Duodenal mucosa (tissue), 2 donors: ENCODE data around the gene RAB12.
"Not testable (repeated sequence)": the region's sequence is repeated elsewhere in the genome, so short reads cannot be mapped to it uniquely, and the experiment has no call there.

Source experiments
- H3K27ac ChIP-seq: one replicate; pipeline ENCODE4 v1.7.0; 2013; ENCODE audit warnings: low read depth, low read length
- H3K27me3 ChIP-seq, 2 donors: one replicate each; pipeline ENCODE4 v1.7.0; 2013; ENCODE audit warnings: low read length in 2 of 2, control low read depth in 1 of 2; ENCODE audit not compliant: insufficient read depth in 2 of 2, control insufficient read depth in 1 of 2
- H3K36me3 ChIP-seq, 2 donors: one replicate each; pipeline ENCODE4 v1.7.0; 2013; ENCODE audit warnings: low read length in 2 of 2, control low read depth in 1 of 2; ENCODE audit not compliant: insufficient read depth in 2 of 2, control insufficient read depth in 1 of 2
- H3K4me1 ChIP-seq, 2 donors: one replicate each; pipeline ENCODE4 v1.7.0; 2013; ENCODE audit warnings: low read length in 2 of 2, control low read depth in 1 of 2; ENCODE audit not compliant: insufficient read depth in 2 of 2, control insufficient read depth in 1 of 2
- H3K4me3 ChIP-seq, 2 donors: one replicate each; pipeline ENCODE4 v1.7.0; 2013; ENCODE audit warnings: low read length in 2 of 2, low read depth in 1 of 2
- H3K9ac ChIP-seq, 2 donors: one replicate each; pipeline ENCODE4 v1.7.0; 2013; ENCODE audit warnings: low read length in 2 of 2, low read depth in 1 of 2
- H3K9me3 ChIP-seq, 2 donors: one replicate each; pipeline ENCODE4 v1.7.0; 2013; ENCODE audit warnings: low read length in 2 of 2, control low read depth in 1 of 2; ENCODE audit not compliant: control insufficient read depth in 1 of 2

The RAB12 gene

DNA sequence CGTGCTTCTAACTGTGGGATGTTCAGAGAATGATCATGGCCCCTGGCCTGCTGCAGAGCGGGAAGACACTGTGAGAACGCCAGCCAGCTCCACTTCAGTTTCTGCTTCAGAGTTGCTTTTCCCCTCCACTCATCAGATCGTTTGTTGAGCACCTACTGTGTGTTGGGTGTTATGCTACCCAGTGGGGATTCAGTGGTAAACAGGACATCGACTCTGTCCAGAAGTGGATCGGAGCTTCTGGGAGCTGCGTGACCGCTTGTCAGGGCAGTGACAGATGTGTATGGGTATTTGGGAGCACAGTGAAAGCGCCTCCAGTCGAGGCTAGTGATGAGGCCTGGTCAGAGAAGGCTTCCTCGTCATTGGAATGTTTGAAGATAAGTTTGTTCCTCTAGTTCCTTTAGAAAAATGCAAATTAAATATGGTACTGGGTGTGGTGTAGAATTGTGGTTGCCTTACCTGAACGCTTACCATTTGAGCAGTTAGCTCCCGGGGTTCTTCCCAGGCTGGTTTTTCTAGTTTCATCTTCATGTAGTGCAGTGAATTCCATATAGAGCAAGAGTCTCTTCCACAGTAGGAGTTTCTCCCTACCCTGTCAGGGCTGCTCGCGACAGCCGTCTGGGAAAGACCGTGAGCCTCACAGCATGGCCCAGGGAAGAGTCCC is 2.8 kb downstream of the RAB12 start:
- Histone ChIP-seq H3K27ac (no peak overlapping the region), H3K36me3 (peaks cover 0 to 11% of the 10 kb centered on the region in 2 donors), H3K4me3 (peak overlapping the region in 1 of 2 donors; percentile 53), H3K4me1 (peaks cover 24 to 38% of the 10 kb centered on the region in 2 donors), H3K9ac (peak overlapping the region in 1 of 2 donors; percentile 3), H3K9me3 (no peaks in the 10 kb centered on the region), H3K27me3 (peaks cover 0 to 6% of the 10 kb centered on the region in 2 donors)

DNA sequence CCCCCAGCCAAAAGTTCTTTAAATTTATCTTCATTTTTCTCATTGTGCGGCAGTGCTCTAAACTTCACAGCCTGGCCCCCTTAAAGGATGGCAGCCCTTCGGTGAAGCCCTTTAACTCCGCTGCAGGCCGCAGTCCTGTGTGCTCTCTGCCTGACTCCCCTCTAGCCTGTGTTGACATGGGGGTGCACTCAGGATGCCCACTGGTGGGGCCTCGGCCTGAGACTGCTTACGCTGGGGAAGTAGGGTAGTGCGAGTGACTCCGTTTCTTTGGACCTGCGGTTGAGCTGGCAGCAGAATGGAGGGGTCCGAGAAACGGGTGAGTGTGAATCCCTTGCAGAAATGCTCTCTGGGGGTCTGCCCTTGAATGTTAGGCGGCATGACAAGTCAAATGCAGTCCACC is 5.6 kb downstream of the RAB12 start:
- no peak overlapping the region for H3K9ac ChIP-seq
- no peak overlapping the region for H3K4me3 ChIP-seq
- peaks cover 24 to 31% of the 10 kb centered on the region in 2 donors for H3K4me1 ChIP-seq
- H3K27me3 ChIP-seq = no peaks in the 10 kb centered on the region
- no peaks in the 10 kb centered on the region for H3K9me3 ChIP-seq
- H3K36me3 ChIP-seq = peaks cover 0 to 11% of the 10 kb centered on the region in 2 donors
- H3K27ac ChIP-seq = no peak overlapping the region

DNA sequence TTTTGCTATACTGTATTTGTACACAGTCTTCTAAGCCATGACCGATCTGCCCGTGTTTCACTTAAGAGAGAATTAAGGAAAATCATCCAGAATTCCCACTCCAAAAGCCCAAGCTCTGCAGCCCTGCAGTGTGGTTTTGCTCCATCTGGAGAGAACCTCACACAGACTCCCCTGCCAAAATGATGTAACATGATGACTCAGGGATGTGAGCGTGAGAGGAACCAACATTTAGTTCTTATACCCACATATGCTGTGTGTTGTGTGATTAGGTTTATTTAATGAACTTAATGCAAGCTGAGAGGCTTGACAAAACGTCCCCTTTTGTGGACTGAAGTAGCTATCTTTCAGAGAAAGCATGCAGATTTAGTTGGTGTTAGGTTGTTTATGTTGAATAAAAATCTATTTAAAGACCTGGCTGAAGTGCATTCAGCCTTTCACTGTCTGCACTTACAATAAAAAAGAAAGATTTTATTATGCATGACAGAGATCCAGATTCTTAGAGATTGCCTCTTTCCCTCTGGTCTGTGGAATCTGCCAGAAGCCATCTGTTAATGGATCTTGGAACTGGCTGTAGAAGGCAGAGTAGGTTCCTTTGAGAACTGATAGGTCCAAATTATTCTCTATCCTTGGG is 6.3 kb downstream of the RAB12 start:
- Histone ChIP-seq H3K27me3 (no peaks in the 10 kb centered on the region), H3K9me3 (no peaks in the 10 kb centered on the region), H3K4me3 (no peak overlapping the region), H3K9ac (no peak overlapping the region), H3K4me1 (peaks cover 23 to 27% of the 10 kb centered on the region in 2 donors), H3K36me3 (peaks cover 0 to 11% of the 10 kb centered on the region in 2 donors), H3K27ac (no peak overlapping the region)

DNA sequence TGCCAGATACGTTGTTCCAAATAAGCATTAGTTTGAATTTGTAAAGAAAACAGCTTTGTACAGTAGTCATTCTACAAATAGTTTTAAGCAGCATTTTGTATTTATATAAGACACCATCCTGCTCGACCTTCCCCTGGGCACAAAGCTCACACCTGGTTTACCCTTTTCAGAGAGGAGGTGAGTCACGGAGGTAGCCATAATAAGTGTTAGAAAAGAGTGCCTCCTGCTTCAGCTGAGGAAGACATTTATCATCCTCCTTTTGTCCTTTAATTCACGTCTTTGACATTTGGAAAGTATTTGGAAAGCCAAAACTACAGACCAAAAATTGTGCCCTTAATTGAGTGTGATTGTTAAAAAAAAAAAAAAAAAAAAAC is 6.8 kb downstream of the RAB12 start:
- Histone ChIP-seq H3K36me3 (peaks cover 0 to 11% of the 10 kb centered on the region in 2 donors), H3K4me3 (no peak overlapping the region), H3K9me3 (no peaks in the 10 kb centered on the region), H3K4me1 (peaks cover 20 to 22% of the 10 kb centered on the region in 2 donors), H3K27me3 (no peaks in the 10 kb centered on the region), H3K27ac (no peak overlapping the region), H3K9ac (no peak overlapping the region)

DNA sequence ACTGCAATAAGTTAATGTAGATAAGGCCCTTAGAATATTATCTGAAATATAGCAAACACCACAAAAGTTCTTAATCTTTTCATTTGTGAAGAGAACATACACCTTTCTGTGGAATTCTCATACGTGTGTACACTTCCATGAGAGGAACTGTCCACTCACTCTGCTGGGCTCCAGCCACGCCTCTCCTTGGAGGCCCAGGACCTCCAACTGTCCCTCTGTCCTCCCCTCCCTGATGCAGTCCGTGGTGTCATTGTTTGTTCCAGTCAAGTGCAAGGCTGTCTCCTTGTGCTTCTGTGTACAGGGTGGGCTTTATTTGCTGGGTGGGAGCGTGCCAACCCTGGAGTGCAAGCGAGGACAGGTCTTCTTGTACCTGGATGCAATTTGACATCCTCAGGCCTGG is 8.7 kb downstream of the RAB12 start:
- Histone ChIP-seq H3K27ac (no peak overlapping the region), H3K4me1 (peaks cover 6% of the 10 kb centered on the region in 2 donors), H3K9ac (no peak overlapping the region), H3K9me3 (no peaks in the 10 kb centered on the region), H3K36me3 (peaks cover 0 to 4% of the 10 kb centered on the region in 2 donors), H3K27me3 (no peaks in the 10 kb centered on the region), H3K4me3 (no peak overlapping the region)

DNA sequence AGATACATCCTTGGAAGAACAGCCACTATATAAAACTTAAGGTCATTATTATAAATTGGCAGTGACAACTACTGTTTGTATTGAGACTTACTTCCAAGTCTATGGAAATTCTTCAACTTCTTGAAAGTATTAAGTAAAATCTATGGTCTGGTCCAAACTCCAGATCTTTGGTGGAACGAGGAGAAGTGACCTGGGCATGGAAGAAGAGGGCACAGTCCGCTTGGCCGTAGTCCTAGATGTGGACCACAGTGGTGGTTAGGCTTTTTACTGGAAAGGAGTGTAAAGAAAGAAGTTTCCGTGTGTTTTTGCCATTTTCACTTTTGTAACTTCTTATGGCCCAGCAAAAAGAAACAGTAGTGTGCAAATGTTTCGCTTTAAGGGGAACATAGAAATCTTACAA is 9.8 kb downstream of the RAB12 start:
- Histone ChIP-seq H3K9ac (no peak overlapping the region), H3K27me3 (no peaks in the 10 kb centered on the region), H3K27ac (no peak overlapping the region), H3K9me3 (no peaks in the 10 kb centered on the region), H3K4me3 (no peak overlapping the region), H3K4me1 (peaks cover 13 to 16% of the 10 kb centered on the region in 2 donors), H3K36me3 (peaks cover 0 to 4% of the 10 kb centered on the region in 2 donors)

DNA sequence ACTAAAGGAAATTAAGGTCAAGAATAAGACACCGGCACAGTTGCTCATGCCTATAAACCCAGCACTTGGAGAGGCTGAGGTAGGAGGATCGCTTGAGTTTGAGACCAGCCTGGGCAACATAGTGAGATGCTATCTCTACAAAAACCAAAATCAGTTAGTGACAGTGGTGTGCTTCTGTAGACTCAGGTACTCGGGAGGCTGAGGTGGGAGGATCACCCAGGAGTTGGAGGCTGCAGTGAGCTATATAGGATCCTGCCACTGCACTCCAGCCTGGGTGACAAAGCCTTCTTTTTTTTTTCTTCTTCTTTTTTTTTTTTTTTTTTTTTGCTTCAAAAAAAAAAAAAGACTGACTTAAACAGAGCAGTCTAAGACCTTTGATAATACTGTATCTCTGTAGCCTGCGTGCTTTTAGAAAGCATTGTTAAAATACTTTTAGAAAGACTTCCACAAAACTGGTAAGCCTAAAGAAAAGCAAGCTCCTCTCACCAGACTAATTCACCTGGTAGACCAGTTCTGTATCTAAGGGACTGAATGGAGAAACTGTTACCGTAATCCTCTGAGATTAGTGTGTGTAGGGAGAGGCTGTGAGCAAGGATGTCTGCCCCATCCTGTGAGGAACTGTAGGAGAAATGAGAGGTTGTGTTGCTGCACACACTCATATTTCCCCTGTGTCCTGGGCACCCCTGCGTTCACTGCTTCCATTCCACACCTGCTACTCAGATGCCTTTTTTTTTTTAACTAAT is 10.8 kb downstream of the RAB12 start:
- Histone ChIP-seq H3K4me1 (peaks cover 10 to 13% of the 10 kb centered on the region in 2 donors), H3K36me3 (peaks cover 0 to 1% of the 10 kb centered on the region in 2 donors), H3K9ac (no peak overlapping the region), H3K27me3 (no peaks in the 10 kb centered on the region), H3K9me3 (no peaks in the 10 kb centered on the region), H3K4me3 (no peak overlapping the region), H3K27ac (no peak overlapping the region)

DNA sequence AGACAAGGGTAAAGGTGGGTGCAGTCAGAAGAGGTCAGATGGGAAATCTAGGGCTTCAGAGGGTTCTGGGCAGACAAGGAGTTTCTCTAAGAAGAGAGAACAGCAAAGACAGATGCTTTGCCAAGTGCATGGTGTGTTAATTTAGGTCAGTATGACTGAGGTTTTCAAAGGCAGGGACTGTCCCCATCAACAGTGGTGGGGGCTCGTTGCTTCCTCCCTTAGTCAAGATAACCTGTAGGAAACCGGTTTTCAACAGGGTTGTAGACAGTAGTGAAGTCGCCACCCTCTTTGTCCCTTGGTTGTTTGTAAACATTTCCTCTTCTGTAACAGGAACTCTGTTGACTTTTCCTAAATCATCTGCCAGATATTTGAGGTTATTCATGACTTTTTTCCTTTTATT is 11.6 kb downstream of the RAB12 start:
- Histone ChIP-seq H3K9ac (no peak overlapping the region), H3K36me3 (peaks cover 0 to 7% of the 10 kb centered on the region in 2 donors), H3K4me3 (no peak overlapping the region), H3K4me1 (peaks cover 7 to 10% of the 10 kb centered on the region in 2 donors), H3K9me3 (no peaks in the 10 kb centered on the region), H3K27ac (no peak overlapping the region), H3K27me3 (no peaks in the 10 kb centered on the region)

DNA sequence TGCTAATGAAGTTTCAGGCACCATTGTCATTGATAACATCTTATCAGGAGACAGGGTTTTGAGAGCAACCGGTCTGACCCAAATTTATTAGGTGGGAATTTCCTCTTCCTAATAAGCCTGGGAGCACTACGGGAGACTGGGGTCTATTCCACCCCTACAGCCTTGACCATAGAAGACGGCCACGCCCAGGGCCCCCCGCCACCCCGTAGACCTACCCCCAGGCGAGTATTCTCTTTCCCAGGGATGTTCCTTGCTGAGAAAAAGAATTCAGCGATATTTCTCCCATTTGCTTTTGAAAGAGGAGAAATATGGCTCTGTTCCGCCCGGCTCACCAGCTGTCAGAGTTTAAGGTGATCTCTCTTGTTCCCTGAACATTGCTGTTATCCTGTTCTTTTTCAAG is 13.4 kb downstream of the RAB12 start:
- H3K4me3 ChIP-seq, H3K27me3 ChIP-seq, H3K27ac ChIP-seq, H3K4me1 ChIP-seq, H3K9ac ChIP-seq, H3K9me3 ChIP-seq: not testable (repeated sequence)
- H3K36me3 ChIP-seq = peaks cover 0 to 23% of the 10 kb centered on the region in 2 donors

DNA sequence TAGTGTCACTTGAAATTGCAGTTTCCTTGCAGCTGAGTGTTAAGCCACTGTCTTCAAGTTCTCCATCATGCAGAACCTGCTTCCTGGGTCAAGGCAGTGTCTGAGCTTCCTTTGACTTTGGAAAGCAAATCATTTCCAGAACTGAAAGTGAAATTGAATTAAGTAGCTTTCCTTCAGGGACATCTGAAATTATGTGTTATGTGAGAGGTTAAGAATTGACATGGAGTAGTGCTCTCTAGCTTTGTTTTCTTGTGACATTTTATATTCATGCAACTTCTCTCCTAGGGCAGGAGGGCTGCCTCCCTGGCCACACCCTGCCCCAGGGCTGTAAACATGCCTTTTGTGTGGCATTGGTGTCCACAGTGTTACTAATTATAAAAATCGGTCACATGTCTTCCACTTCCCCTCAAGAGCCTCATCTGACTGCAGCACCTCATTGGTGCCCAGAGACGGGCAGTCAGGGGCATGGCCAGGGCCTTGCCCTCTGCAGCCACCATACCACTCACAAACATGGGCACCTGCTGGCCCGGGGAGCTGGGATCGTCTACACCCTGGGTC is 14.4 kb downstream of the RAB12 start:
- Histone ChIP-seq H3K9me3 (no peaks in the 10 kb centered on the region), H3K27ac (no peak overlapping the region), H3K4me3 (peak overlapping the region; percentile 40 to 48), H3K4me1 (peaks cover 7 to 10% of the 10 kb centered on the region in 2 donors), H3K9ac (no peak overlapping the region), H3K27me3 (no peaks in the 10 kb centered on the region), H3K36me3 (peaks cover 0 to 23% of the 10 kb centered on the region in 2 donors)
